T47D (cell line): ENCODE data around the gene S100A11.

Experiments used
- DNase-seq, 2 experiments: peaks; one replicate each; pipeline versions ENCODE4 v3.0.0 to v3.0.0-alpha.2; 2011 to 2012; ENCODE audit warnings: low read depth in 1 of 2, low spot score in 1 of 2
- JUND ChIP-seq: IDR thresholded peaks from 2 replicates; pipeline ENCODE4 v1.6.1; 2012; ENCODE audit warnings: low read depth
- in situ Hi-C: cut with HindIII; loops from 2 replicates; pipeline ENCODE4 v1.10.0; 2016; ENCODE audit warnings: low sequenced_read_pairs, low pct_unique_long_range_greater_than_20kb

Gene S100A11

GRCh38 chr1:152049291-152050083, 12.7 kb upstream of the S100A11 start:
- in situ Hi-C loops = no loop called here
- no peak for TF ChIP-seq JUND
- no peak for DNase-seq

GRCh38 chr1:152048416-152049009, 11.7 kb upstream of the S100A11 start:
- peak; percentile 52; the same call in 1 of the 2 replicates for TF ChIP-seq JUND
- DNase-seq = peak; percentile 47 to 93
- in situ Hi-C loops = no loop called here

DNA sequence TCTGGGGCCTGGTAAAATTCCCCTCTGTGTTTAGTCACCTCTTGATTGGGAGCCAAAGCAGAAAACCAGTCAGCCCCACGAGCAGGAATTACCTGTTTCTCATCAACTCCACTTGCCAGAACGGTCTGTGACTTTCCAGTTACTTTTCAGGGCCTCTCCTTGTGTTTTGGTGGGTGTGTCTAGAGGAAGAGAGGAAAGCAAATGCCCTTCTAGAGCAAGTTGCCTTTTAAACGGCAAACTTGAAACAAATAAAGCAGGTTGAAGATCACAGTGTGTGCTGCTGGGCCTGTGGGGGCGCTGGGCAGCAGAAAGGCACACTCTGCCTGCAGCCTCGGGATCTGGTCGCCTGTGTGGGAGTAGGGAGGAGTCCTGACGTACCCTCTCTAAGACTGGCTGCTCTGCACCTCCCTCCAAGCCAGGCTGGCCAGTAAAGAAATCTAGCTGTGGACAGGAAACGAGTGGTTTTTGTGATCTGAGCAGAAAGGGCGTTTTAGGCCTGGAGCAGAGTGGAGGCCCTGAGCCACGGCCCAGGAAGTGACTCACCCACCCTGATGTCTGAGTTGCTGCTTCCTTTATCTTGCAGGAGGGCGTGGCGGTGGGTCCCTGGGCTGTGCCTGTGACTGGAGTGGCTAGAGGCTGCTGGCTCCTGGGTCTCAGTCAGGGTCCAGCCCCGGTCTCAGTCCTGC, 11.1 kb upstream of the S100A11 start:
- in situ Hi-C loops = no loop called here
- TF ChIP-seq JUND = peak; percentile 89
- peak; percentile 68 to 100 for DNase-seq

DNA sequence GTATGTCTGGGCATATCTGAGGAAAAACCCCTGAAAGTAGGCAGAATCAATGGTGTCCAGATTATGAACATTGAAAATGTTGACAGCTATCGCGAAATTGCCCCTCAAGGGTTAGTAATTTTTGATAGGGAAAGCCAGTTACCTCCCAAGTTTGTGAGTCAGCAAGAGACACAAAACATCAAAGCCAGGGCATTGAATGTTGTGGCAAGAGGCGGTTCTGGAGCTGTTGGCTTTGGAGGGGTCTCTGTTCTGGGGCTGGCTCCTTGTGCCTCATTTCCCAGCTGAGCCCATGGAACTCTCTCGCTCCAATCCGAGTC, 10.6 kb upstream of the S100A11 start:
- TF ChIP-seq JUND = no peak

DNA sequence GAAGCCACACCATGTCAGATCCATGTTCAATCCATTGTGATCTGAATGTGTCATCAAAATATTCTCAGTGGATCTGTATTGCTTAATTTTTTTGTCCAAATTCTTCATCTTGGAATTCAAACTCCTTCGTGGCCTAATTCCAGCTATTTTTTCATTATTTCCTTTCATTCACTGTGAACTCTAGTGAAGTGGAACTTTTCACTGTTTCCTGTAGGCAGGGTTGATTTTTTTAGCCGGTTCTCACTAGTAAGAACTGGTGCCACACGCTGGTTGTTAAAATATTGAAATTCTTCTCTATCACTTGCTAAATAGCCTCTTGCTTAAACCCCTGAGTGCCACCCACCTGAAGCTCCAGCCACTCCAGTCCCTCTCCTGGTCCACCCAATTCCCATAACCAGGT, 7.6 kb upstream of the S100A11 start:
- no peak for DNase-seq
- in situ Hi-C loops = no loop called here
- no peak for TF ChIP-seq JUND

More for the DNA sequence above, 10.6 kb upstream of the S100A11 start:
- no peak for DNase-seq
- in situ Hi-C loops = no loop called here

DNA sequence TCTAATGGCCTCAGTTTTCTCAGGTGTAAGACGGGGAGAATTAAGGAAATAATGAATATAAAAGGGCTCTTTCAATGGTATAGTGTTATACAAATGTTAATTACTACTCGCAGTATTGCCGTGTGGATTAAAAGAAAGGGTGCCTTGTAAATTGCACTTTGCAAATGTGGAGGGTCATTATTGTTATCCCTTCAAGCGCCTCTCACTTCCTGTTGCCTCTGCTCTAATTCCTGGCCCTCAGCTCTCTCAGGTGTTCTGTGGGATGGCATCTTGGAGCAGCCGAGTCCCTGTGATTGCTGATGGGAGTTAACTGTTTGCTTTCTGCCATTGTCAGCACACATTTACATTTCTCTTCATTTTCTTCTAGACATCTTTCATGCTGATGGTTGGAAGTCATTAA, 7.1 kb upstream of the S100A11 start:
- no peak for TF ChIP-seq JUND
- no peak for DNase-seq
- in situ Hi-C loops = no loop called here

- no peak for DNase-seq
- in situ Hi-C loops = no loop called here
- TF ChIP-seq JUND = no peak
These were observed 5.2 kb upstream of the S100A11 start for GRCh38 chr1:152042030-152042429.

GRCh38 chr1:152039886-152040285, 3.1 kb upstream of the S100A11 start:
- no peak for TF ChIP-seq JUND
- DNase-seq = no peak
- in situ Hi-C loops = no loop called here

- DNase-seq = no peak
- no peak for TF ChIP-seq JUND
- in situ Hi-C loops = no loop called here
These were observed 2.7 kb upstream of the S100A11 start for GRCh38 chr1:152039461-152039860.

DNA sequence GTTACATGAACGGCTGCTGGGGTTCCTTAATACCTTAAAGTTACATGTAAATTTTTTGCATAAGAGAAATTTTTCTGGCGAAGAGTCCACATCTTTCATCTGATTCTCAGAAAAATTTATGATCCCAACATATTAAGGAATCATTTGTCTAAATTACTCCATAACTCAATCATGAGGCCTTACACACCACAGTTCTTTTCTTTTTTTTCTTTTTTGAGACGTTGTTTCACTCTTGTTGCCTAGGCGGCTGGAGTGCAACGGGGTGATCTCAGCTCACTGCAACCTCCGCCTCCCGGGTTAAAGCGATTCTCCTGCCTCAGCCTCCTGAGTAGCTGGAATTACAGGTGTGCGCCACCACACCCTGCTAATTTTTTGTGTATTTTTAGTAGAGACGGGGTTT, 2.1 kb upstream of the S100A11 start:
- no peak for TF ChIP-seq JUND
- in situ Hi-C loops = no loop called here

DNA sequence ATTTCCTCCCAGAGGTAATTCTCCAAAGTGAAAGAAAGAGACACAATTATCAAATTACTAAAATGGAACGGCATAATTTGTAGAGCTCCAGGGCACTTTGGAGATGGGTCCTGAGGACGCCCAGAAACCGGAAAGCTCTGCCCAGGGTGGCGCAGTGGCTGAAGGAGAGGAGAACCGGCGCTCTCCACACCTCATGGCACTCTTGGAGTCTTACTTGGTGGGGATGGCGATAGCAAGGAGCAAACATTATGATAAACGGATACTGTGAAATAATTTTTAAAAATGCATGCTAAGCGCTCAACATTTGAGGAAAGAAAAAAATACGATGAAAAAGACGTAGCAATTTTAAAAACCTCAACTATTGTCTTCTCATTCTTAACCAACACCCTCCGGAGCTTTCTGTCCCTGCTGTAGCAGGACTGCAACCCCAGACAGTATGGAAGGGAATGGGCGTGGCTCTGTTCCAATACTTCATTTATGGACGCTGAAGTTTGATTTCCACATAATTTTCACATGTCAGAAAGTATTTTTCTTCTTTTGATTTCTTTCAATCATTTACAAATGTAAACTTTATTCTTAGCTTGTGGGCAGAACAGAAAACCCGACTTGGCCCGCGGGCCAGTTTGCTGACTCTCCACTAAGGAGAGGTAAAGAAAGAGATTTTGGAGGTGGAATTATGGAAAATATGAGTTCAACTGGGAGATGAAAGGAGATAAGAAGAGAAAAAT, 1.1 kb downstream of the S100A11 start:
- no peak for TF ChIP-seq JUND
- in situ Hi-C loops = no loop called here
- DNase-seq = peak; percentile 54 to 63

More for the DNA sequence above, 2.1 kb upstream of the S100A11 start:
- DNase-seq = no peak

GRCh38 chr1:152034654-152035538, 1.9 kb downstream of the S100A11 start:
- peak; percentile 64 to 93 for DNase-seq
- in situ Hi-C loops = no loop called here
- no peak for TF ChIP-seq JUND
